Measurements from ENCODE around the gene KDR. TPM values are rescaled to one million over a fixed set of nuclear protein-coding genes. Genes with fewer than 3 reads are reported as not detected.

The KDR gene
- total RNA-seq, 3 donors from 2014 or later: 20.3 to 64.2 (median 40.6) TPM

GRCh38 chr4:55083735-55084134 lies 41.7 kb downstream of the KDR start:
- H3K4me1 ChIP-seq: peaks cover 4 to 6% of the 10 kb centered on the region in 2 donors
- no peaks in the 10 kb centered on the region for H3K36me3 ChIP-seq
- no peak overlapping the region for H3K27ac ChIP-seq
- H3K4me3 ChIP-seq: no peak overlapping the region
- no peak for DNase-seq (ENCODE audit: low spot score in 2 of 2)
- H3K27me3 ChIP-seq: no peaks in the 10 kb centered on the region
- no peak for TF ChIP-seq POLR2A (IDR thresholded peaks at IDR 0.05)
- no peak for TF ChIP-seq CTCF (IDR thresholded peaks at IDR 0.05)
- no peak for TF ChIP-seq POLR2AphosphoS5 (IDR thresholded peaks at IDR 0.05)
- intact Hi-C loops (cut with DNase I; ENCODE audit: low total_unique reads): no loop called here
- no peaks in the 10 kb centered on the region for H3K9me3 ChIP-seq

GRCh38 chr4:55082756-55083155 lies 42.6 kb downstream of the KDR start:
- Histone ChIP-seq H3K9me3 (no peaks in the 10 kb centered on the region), H3K4me1 (peaks cover under 1 to 4% of the 10 kb centered on the region in 2 donors), H3K27ac (no peak overlapping the region), H3K27me3 (no peaks in the 10 kb centered on the region), H3K4me3 (no peak overlapping the region), H3K36me3 (no peaks in the 10 kb centered on the region)
- intact Hi-C loops (cut with DNase I; ENCODE audit: low total_unique reads): no loop called here
- DNase-seq (ENCODE audit: low spot score in 2 of 2): no peak
- TF ChIP-seq CTCF (IDR thresholded peaks at IDR 0.05) (no peak), POLR2AphosphoS5 (IDR thresholded peaks at IDR 0.05) (no peak), POLR2A (IDR thresholded peaks at IDR 0.05) (no peak)

GRCh38 chr4:55080174-55080865 lies 45.1 kb downstream of the KDR start:
- intact Hi-C loops (cut with DNase I; ENCODE audit: low total_unique reads): no loop called here
- TF ChIP-seq POLR2A (IDR thresholded peaks at IDR 0.05) (no peak), POLR2AphosphoS5 (IDR thresholded peaks at IDR 0.05) (no peak), CTCF (IDR thresholded peaks at IDR 0.05) (no peak)
- H3K27ac ChIP-seq: peak overlapping the region in 1 of 2 donors; percentile 58

GRCh38 chr4:55079451-55080173 lies 45.8 kb downstream of the KDR start:
- H3K9me3 ChIP-seq: no peaks in the 10 kb centered on the region
- no peaks in the 10 kb centered on the region for H3K36me3 ChIP-seq
- TF ChIP-seq CTCF (IDR thresholded peaks at IDR 0.05) (no peak), POLR2AphosphoS5 (IDR thresholded peaks at IDR 0.05) (no peak), POLR2A (IDR thresholded peaks at IDR 0.05) (no peak)
- no peak overlapping the region for H3K4me3 ChIP-seq
- no peaks in the 10 kb centered on the region for H3K27me3 ChIP-seq
- intact Hi-C loops (cut with DNase I; ENCODE audit: low total_unique reads): no loop called here
- H3K4me1 ChIP-seq: no peaks in the 10 kb centered on the region
- peak overlapping the region in 1 of 2 donors; percentile 58 for H3K27ac ChIP-seq
- no peak for DNase-seq (ENCODE audit: low spot score in 2 of 2)

More at GRCh38 chr4:55080174-55080865, 45.1 kb downstream of the KDR start:
- Histone ChIP-seq H3K27me3 (no peaks in the 10 kb centered on the region), H3K4me3 (no peak overlapping the region), H3K36me3 (no peaks in the 10 kb centered on the region), H3K4me1 (no peaks in the 10 kb centered on the region), H3K9me3 (no peaks in the 10 kb centered on the region)
- DNase-seq (ENCODE audit: low spot score in 2 of 2): no peak

GRCh38 chr4:55078987-55079386 lies 46.4 kb downstream of the KDR start:
- Histone ChIP-seq H3K9me3 (no peaks in the 10 kb centered on the region), H3K36me3 (no peaks in the 10 kb centered on the region), H3K4me1 (no peaks in the 10 kb centered on the region), H3K4me3 (no peak overlapping the region), H3K27me3 (no peaks in the 10 kb centered on the region), H3K27ac (peak overlapping the region in 1 of 2 donors; percentile 58)
- intact Hi-C loops (cut with DNase I; ENCODE audit: low total_unique reads): no loop called here
- no peak for TF ChIP-seq CTCF (IDR thresholded peaks at IDR 0.05)
- no peak for TF ChIP-seq POLR2A (IDR thresholded peaks at IDR 0.05)
- no peak for TF ChIP-seq POLR2AphosphoS5 (IDR thresholded peaks at IDR 0.05)
- no peak for DNase-seq (ENCODE audit: low spot score in 2 of 2)
